ENCODE measurements around the gene APOH. TPM values are rescaled to one million over a fixed set of nuclear protein-coding genes. Genes with fewer than 3 reads are reported as not detected.

The APOH gene
- total RNA-seq, 3 donors from 2014 or later (not counting 1 experiment from before 2014, with no cell fraction given), result not detected

- Histone ChIP-seq H3K27ac (ENCODE audit: low read length) (no peak overlapping the region), H3K4me1 (ENCODE audit: control insufficient read depth, insufficient read depth, low read length) (no peaks in the 10 kb centered on the region), H3K27me3 (ENCODE audit: control insufficient read depth, insufficient read depth, low read length) (no peaks in the 10 kb centered on the region), H3K9me3 (ENCODE audit: control insufficient read depth, insufficient read depth, low read length) (no peaks in the 10 kb centered on the region), H3K4me3 (ENCODE audit: low read length) (no peak overlapping the region), H3K36me3 (ENCODE audit: control insufficient read depth, insufficient read depth, low read length) (no peaks in the 10 kb centered on the region)
- Mint-ChIP-seq H3K4me1 (peaks cover 0 to 5% of the 10 kb centered on the region in 2 donors), H3K36me3 (no peaks in the 10 kb centered on the region), H3K27me3 (ENCODE audit: low read depth in 2 of 2) (no peaks in the 10 kb centered on the region), H3K9me3 (no peaks in the 10 kb centered on the region), H3K27ac (no peak overlapping the region), H3K4me3 (no peak overlapping the region)
- intact Hi-C loops (cut with micrococcal nuclease), result no loop called here
- DNase-seq (no peak), ATAC-seq (no peak)
- WGBS (ENCODE audit: insufficient coverage), result 97% methylated on average over 7 of the region's 8 CpGs
- TF ChIP-seq CTCF (IDR thresholded peaks at IDR 0.05), result no peak
Observed at GRCh38 chr17:66198242-66198641, 31.0 kb downstream of the APOH start.

- no peak for DNase-seq
- Mint-ChIP-seq H3K36me3 (no peaks in the 10 kb centered on the region), H3K27ac (peak overlapping the region; percentile 88 to 92), H3K4me3 (peak overlapping the region; percentile 85), H3K27me3 (ENCODE audit: low read depth in 2 of 2) (no peaks in the 10 kb centered on the region), H3K9me3 (no peaks in the 10 kb centered on the region), H3K4me1 (peaks cover 6 to 11% of the 10 kb centered on the region in 2 donors)
- TF ChIP-seq CTCF (IDR thresholded peaks at IDR 0.05), result no peak
- no peaks in the 10 kb centered on the region for H3K36me3 ChIP-seq (ENCODE audit: control insufficient read depth, insufficient read depth, low read length)
- H3K4me3 ChIP-seq (ENCODE audit: low read length), result peak overlapping the region; percentile 60
- H3K27ac ChIP-seq (ENCODE audit: low read length), result peak overlapping the region; percentile 64
- peaks cover 12% of the 10 kb centered on the region for H3K4me1 ChIP-seq (ENCODE audit: control insufficient read depth, insufficient read depth, low read length)
- WGBS (ENCODE audit: insufficient coverage), result 2% methylated on average over 10 of the region's 10 CpGs
- ATAC-seq, result no peak
- no peaks in the 10 kb centered on the region for H3K27me3 ChIP-seq (ENCODE audit: control insufficient read depth, insufficient read depth, low read length)
- no peaks in the 10 kb centered on the region for H3K9me3 ChIP-seq (ENCODE audit: control insufficient read depth, insufficient read depth, low read length)
- intact Hi-C loops (cut with micrococcal nuclease), result no loop called here
Observed at GRCh38 chr17:66192378-66192687, 36.9 kb downstream of the APOH start.

- peak within 1 kb of the TSS; percentile 88 to 92 for H3K27ac Mint-ChIP-seq
- DNase-seq, result peak; percentile 82 to 97
- Histone ChIP-seq H3K27ac (ENCODE audit: low read length) (peak within 1 kb of the TSS; percentile 64), H3K4me3 (ENCODE audit: low read length) (peak within 1 kb of the TSS; percentile 60), H3K9me3 (ENCODE audit: control insufficient read depth, insufficient read depth, low read length) (no peaks in the 10 kb centered on the region), H3K36me3 (ENCODE audit: control insufficient read depth, insufficient read depth, low read length) (no peaks in the 10 kb centered on the region), H3K4me1 (ENCODE audit: control insufficient read depth, insufficient read depth, low read length) (peaks cover 12% of the 10 kb centered on the region), H3K27me3 (ENCODE audit: control insufficient read depth, insufficient read depth, low read length) (no peaks in the 10 kb centered on the region)
- intact Hi-C loops (cut with micrococcal nuclease), result no loop called here
- no peak for TF ChIP-seq CTCF (IDR thresholded peaks at IDR 0.05)
- H3K36me3 Mint-ChIP-seq, result no peaks in the 10 kb centered on the region
- H3K9me3 Mint-ChIP-seq, result no peaks in the 10 kb centered on the region
- H3K4me1 Mint-ChIP-seq, result peaks cover 6 to 11% of the 10 kb centered on the region in 2 donors
- no peaks in the 10 kb centered on the region for H3K27me3 Mint-ChIP-seq (ENCODE audit: low read depth in 2 of 2)
- under 1% methylated on average over 83 of the region's 83 CpGs for WGBS (ENCODE audit: insufficient coverage)
- peak within 1 kb of the TSS; percentile 85 for H3K4me3 Mint-ChIP-seq
- ATAC-seq, result peak; percentile 88 to 90 (median 88)
Observed at GRCh38 chr17:66191593-66192377, 37.4 kb downstream of the APOH start, which contains the start of gene CEP112. CEP112 (minus strand) TSS chr17:66192133.
